MCF 10A (cell line): ENCODE data around the gene ARMC3. TPM values are rescaled to one million over a fixed set of nuclear protein-coding genes. Genes with fewer than 3 reads are reported as not detected.

Experiments
- BruUV-seq: library from RNA; stranded (reverse); fragments of 400-500 nt; replicated peaks from 2 replicates; lab custom pipeline; 2021; lab: Mats Ljungman, UMichigan
- CTCF ChIA-PET: fragments of 300-600 bp; sonication (Branson Sonifier 250); formaldehyde crosslinking; extraction: SDS; loops from one replicate; lab custom pipeline; 2021; ENCODE audit warnings: antibody characterized with exemption, inconsistent platforms; lab: Yijun Ruan, JAX
- POLR2A ChIA-PET: fragments of 300-600, 350-650 bp; sonication (Branson Sonifier 250); formaldehyde crosslinking; extraction: SDS; loops from one replicate; lab custom pipeline; 2020; ENCODE audit warnings: antibody characterized with exemption, inconsistent platforms; lab: Yijun Ruan, JAX
- DNase-seq: peaks from one replicate; pipeline ENCODE4 v3.0.0-alpha.2; 2018; ENCODE audit not compliant: unreplicated experiment
- H3K27ac Mint-ChIP-seq: one replicate; pipeline ENCODE4 v1.8.0; 2022; ENCODE audit warnings: mild to moderate bottlenecking, low read depth, mixed read lengths; ENCODE audit not compliant: unreplicated experiment
- H3K27me3 Mint-ChIP-seq: one replicate; pipeline ENCODE4 v1.8.0; 2022; ENCODE audit warnings: mixed read lengths; ENCODE audit not compliant: insufficient read depth, unreplicated experiment
- H3K36me3 Mint-ChIP-seq: one replicate; pipeline ENCODE4 v1.8.0; 2022; ENCODE audit warnings: mild to moderate bottlenecking, moderate library complexity, mixed read lengths; ENCODE audit not compliant: insufficient read depth, unreplicated experiment
- H3K4me1 Mint-ChIP-seq: one replicate; pipeline ENCODE4 v1.8.0; 2022; ENCODE audit warnings: mixed read lengths; ENCODE audit not compliant: insufficient read depth, unreplicated experiment
- H3K4me3 Mint-ChIP-seq: one replicate; pipeline ENCODE4 v1.8.0; 2022; ENCODE audit warnings: mild to moderate bottlenecking, moderate library complexity, mixed read lengths; ENCODE audit not compliant: unreplicated experiment
- H3K9me3 Mint-ChIP-seq: one replicate; pipeline ENCODE4 v1.8.0; 2022; ENCODE audit warnings: mixed read lengths; ENCODE audit not compliant: unreplicated experiment
- intact Hi-C: fragments of 100-400 bp; cut with micrococcal nuclease; formaldehyde crosslinking; loops from 2 replicates; pipeline ENCODE4 v1.14.1; 2022
- total RNA-seq: library from RNA; stranded (reverse); gene quantifications from 2 replicates; pipeline ENCODE4 v1.2.3, GENCODE V29; 2022
- TF ChIP-seq, protein P1 (sequence below): fragments of 200-600 bp; IDR thresholded peaks from one replicate; pipeline ENCODE4 v1.8.0; 2022; ENCODE audit warnings: antibody characterized with exemption, mild to moderate bottlenecking; ENCODE audit not compliant: unreplicated experiment

ARMC3 gene
- total RNA-seq, 1 experiment from 2014 or later: not detected

DNA sequence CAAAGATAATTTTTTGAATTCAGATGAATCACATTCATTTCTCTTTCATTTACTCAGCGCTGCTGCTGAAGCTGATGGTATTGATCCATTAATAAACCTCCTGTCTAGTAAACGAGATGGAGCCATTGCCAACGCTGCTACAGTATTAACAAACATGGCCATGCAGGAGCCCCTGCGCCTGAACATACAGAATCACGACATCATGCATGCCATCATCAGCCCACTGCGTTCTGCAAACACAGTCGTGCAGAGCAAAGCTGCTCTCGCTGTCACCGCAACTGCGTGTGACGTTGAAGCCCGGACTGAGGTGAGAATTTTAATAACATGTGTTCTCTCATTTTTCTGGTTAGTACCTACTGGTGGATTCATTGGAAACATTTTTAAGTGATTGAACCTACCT lies 70.2 kb downstream of the ARMC3 start:
- no peak overlapping the region for H3K27ac Mint-ChIP-seq
- DNase-seq: no peak
- peaks cover 72% of the 10 kb centered on the region for H3K27me3 Mint-ChIP-seq
- intact Hi-C loops: no loop called here
- CTCF ChIA-PET: interaction anchor here (0.6 to 1.8 kb wide), 4 partner anchors 9 to 1517 kb away, joined by 3 to 6 read pairs (median 4); no protein-coding TSS in a partner anchor
- H3K4me3 Mint-ChIP-seq: no peak overlapping the region
- BruUV-seq: no TSS peak
- no peaks in the 10 kb centered on the region for H3K4me1 Mint-ChIP-seq
- peaks cover 5% of the 10 kb centered on the region for H3K36me3 Mint-ChIP-seq
- TF ChIP-seq, protein P1, sequence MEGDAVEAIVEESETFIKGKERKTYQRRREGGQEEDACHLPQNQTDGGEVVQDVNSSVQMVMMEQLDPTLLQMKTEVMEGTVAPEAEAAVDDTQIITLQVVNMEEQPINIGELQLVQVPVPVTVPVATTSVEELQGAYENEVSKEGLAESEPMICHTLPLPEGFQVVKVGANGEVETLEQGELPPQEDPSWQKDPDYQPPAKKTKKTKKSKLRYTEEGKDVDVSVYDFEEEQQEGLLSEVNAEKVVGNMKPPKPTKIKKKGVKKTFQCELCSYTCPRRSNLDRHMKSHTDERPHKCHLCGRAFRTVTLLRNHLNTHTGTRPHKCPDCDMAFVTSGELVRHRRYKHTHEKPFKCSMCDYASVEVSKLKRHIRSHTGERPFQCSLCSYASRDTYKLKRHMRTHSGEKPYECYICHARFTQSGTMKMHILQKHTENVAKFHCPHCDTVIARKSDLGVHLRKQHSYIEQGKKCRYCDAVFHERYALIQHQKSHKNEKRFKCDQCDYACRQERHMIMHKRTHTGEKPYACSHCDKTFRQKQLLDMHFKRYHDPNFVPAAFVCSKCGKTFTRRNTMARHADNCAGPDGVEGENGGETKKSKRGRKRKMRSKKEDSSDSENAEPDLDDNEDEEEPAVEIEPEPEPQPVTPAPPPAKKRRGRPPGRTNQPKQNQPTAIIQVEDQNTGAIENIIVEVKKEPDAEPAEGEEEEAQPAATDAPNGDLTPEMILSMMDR: no peak
- POLR2A ChIA-PET: interaction anchor here (0.5 kb wide), 1 partner anchor 657 kb away, joined by 3 read pairs; no protein-coding TSS in a partner anchor
- H3K9me3 Mint-ChIP-seq: no peaks in the 10 kb centered on the region

DNA sequence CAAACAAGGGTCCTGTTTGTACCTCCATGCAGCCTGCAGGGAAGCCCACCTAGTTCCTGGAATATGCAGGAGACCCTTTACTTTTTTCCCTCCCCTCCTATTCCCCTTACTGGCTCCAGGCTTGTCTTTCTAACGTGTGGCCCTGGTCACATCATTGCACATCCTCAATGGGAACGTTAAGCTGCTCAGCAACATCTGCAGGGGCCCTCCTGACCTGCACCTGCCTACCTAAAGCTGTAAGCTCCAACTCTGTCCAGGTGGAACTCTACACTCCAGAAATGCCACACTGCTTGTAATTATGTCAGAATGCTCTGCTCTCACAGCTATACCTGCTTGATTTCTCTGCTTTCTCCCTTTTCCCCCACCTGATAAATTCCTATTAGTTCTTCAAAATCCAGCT lies 72.1 kb downstream of the ARMC3 start:
- H3K4me3 Mint-ChIP-seq: no peak overlapping the region
- intact Hi-C loops: no loop called here
- BruUV-seq: no TSS peak
- H3K9me3 Mint-ChIP-seq: no peaks in the 10 kb centered on the region
- DNase-seq: no peak
- peaks cover 5% of the 10 kb centered on the region for H3K36me3 Mint-ChIP-seq
- peaks cover 72% of the 10 kb centered on the region for H3K27me3 Mint-ChIP-seq
- ChIA-PET POLR2A (no interaction called here), CTCF (interaction anchor here (0.7 to 2.7 kb wide), 2 partner anchors 10 to 1007 kb away, joined by 3 to 10 read pairs; no protein-coding TSS in a partner anchor)
- no peaks in the 10 kb centered on the region for H3K4me1 Mint-ChIP-seq
- TF ChIP-seq, protein P1: no peak
- no peak overlapping the region for H3K27ac Mint-ChIP-seq

DNA sequence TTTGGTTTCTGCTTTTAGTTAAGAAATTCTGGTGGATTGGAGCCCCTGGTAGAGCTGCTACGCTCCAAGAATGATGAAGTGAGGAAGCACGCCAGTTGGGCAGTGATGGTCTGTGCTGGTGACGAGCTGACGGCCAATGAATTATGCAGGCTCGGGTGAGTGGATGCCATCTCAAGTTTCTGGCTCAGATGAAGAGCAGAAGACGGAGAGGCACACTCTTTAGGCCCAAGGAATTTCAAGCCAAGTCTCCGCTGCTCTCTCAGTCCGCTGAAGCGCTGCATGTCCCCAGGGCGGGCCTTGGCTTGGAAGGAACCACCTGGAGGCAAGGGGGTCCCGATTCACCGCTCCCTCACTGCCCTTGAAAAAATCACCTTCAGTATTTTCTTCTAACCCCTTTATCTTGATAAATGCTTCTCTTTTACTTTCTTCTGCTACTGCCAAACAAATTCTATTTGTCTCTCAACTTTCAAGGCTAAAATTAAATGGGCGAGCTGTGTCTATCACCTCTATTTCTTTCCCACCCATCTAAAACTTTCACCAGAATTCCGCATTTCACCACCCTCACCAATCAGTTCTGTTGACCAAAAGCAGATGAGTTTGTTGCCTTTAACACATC lies 74.2 kb downstream of the ARMC3 start:
- H3K4me3 Mint-ChIP-seq: no peak overlapping the region
- ChIA-PET CTCF (interaction anchor here (1.3 to 2.7 kb wide), 2 partner anchors 12 to 15 kb away, joined by 3 to 10 read pairs; no protein-coding TSS in a partner anchor), POLR2A (interaction anchor here (0.5 kb wide), 1 partner anchor 709 kb away, joined by 3 read pairs; no protein-coding TSS in a partner anchor)
- no peak for DNase-seq
- no peak overlapping the region for H3K27ac Mint-ChIP-seq
- intact Hi-C loops: no loop called here
- TF ChIP-seq, protein P1: no peak
- H3K9me3 Mint-ChIP-seq: no peaks in the 10 kb centered on the region
- no peaks in the 10 kb centered on the region for H3K4me1 Mint-ChIP-seq
- peaks cover 2% of the 10 kb centered on the region for H3K36me3 Mint-ChIP-seq
- H3K27me3 Mint-ChIP-seq: peaks cover 76% of the 10 kb centered on the region
- BruUV-seq: no TSS peak

DNA sequence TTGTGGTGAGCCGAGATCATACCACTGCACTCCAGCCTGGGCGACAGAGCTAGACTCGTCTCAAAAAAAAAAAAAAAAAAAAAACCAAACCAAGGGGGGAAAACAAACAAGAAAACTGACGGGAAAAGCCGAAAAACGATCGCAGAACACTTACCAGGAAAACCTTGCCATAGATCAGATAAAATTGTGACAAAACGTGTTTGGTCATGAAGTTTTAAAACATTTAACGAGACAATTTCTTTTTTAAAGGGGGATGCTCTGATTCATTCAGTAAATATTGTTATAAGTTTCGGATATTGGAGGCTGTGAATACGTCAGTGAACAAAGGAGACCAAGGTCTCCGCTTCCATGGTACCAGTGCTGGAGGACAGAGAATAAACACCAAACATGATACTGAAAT lies 77.3 kb downstream of the ARMC3 start:
- intact Hi-C loops: no loop called here
- no peak for DNase-seq
- ChIA-PET POLR2A (interaction anchor here (0.6 kb wide), 1 partner anchor 16 kb away, joined by 4 read pairs; no protein-coding TSS in a partner anchor), CTCF (interaction anchor here (0.7 kb wide), 1 partner anchor 994 kb away, joined by 3 read pairs; no protein-coding TSS in a partner anchor)
- Mint-ChIP-seq H3K27me3 (peaks cover 74% of the 10 kb centered on the region), H3K9me3 (no peaks in the 10 kb centered on the region), H3K4me3 (no peak overlapping the region), H3K36me3 (no peaks in the 10 kb centered on the region), H3K27ac (no peak overlapping the region), H3K4me1 (no peaks in the 10 kb centered on the region)
- BruUV-seq: no TSS peak
- TF ChIP-seq, protein P1: no peak
